Keratinocyte (primary cell): Measurements from ENCODE around the gene CPED1. TPM values are rescaled to one million over a fixed set of nuclear protein-coding genes. Genes with fewer than 3 reads are reported as not detected.

Experiments
- DNase-seq: peaks from one replicate; pipeline ENCODE4 v3.0.0-alpha.2; 2011; ENCODE audit warnings: low read depth, missing footprints, low spot score
- FAIRE-seq: peaks from 2 replicates; lab custom pipeline; 2011; peaks lifted over from hg19 to GRCh38; lab: Jason Lieb, UNC
- H2AFZ ChIP-seq: 2 replicates; pipeline ENCODE4 v1.6.0; 2012; ENCODE audit warnings: low read length, control low read depth, inconsistent platforms; ENCODE audit not compliant: control insufficient read depth
- H3K27ac ChIP-seq: 2 replicates; pipeline ENCODE4 v1.5.1; 2011; ENCODE audit warnings: low read length; ENCODE audit not compliant: control insufficient read depth, insufficient read depth
- H3K27me3 ChIP-seq: 3 replicates; pipeline ENCODE4 v1.6.0; 2011; ENCODE audit warnings: low read length; ENCODE audit not compliant: control insufficient read depth, insufficient read depth; ENCODE audit errors: extremely low read depth
- H3K36me3 ChIP-seq, 2 experiments: 2 replicates in 1 of 2; 3 replicates in 1 of 2; pipeline ENCODE4 v1.5.1; 2011; ENCODE audit warnings: low read length in 2 of 2, mild to moderate bottlenecking in 1 of 2; ENCODE audit not compliant: control insufficient read depth in 2 of 2, insufficient read depth in 2 of 2; ENCODE audit errors: extremely low read depth in 1 of 2
- H3K4me1 ChIP-seq: 3 replicates; pipeline ENCODE4 v1.5.1; 2011; ENCODE audit warnings: low read length; ENCODE audit not compliant: control insufficient read depth, insufficient read depth; ENCODE audit errors: extremely low read depth
- H3K4me2 ChIP-seq: 3 replicates; pipeline ENCODE4 v1.6.0; 2011; ENCODE audit warnings: low read depth, low read length; ENCODE audit not compliant: control insufficient read depth, insufficient read depth; ENCODE audit errors: extremely low read depth
- H3K4me3 ChIP-seq, 3 experiments: fragments of 200-600 bp in 1 of 3; sonication (generic) in 1 of 3; 2 replicates in 2 of 3; 3 replicates in 1 of 3; pipeline ENCODE4 v1.5.1; 2011 to 2016; ENCODE audit warnings: low read length in 3 of 3, mild to moderate bottlenecking in 3 of 3, control low read depth in 2 of 3, inconsistent platforms in 1 of 3, low read depth in 1 of 3, mixed read lengths in 1 of 3, mixed run types in 1 of 3, moderate library complexity in 1 of 3; ENCODE audit not compliant: control insufficient read depth in 2 of 3, insufficient read depth in 2 of 3; ENCODE audit errors: extremely low read depth in 1 of 3
- H3K79me2 ChIP-seq: 2 replicates; pipeline ENCODE4 v1.6.0; 2012; ENCODE audit warnings: low read length; ENCODE audit not compliant: control insufficient read depth, insufficient read depth
- H3K9ac ChIP-seq: 3 replicates; pipeline ENCODE4 v1.6.0; 2011; ENCODE audit warnings: low read length; ENCODE audit not compliant: control insufficient read depth, insufficient read depth; ENCODE audit errors: extremely low read depth
- H3K9me1 ChIP-seq: 3 replicates; pipeline ENCODE4 v1.6.0; 2011; ENCODE audit warnings: low read length; ENCODE audit not compliant: control insufficient read depth, insufficient read depth; ENCODE audit errors: extremely low read depth
- H3K9me3 ChIP-seq: 2 replicates; pipeline ENCODE4 v1.5.1; 2012; ENCODE audit warnings: low read depth, low read length; ENCODE audit not compliant: control insufficient read depth
- H4K20me1 ChIP-seq: 3 replicates; pipeline ENCODE4 v1.6.0; 2011; ENCODE audit warnings: low read length; ENCODE audit not compliant: control insufficient read depth, insufficient read depth; ENCODE audit errors: extremely low read depth
- CTCF ChIP-seq, 3 experiments: IDR thresholded peaks in 1 of 3; conservative IDR thresholded peaks in 1 of 3; optimal IDR thresholded peaks in 1 of 3; 2 replicates in 2 of 3; 3 replicates in 1 of 3; pipeline versions ENCODE3 to v1.5.1; 2011; ENCODE audit warnings: low read length in 3 of 3, mild to moderate bottlenecking in 3 of 3, moderate library complexity in 2 of 3, control low read depth in 1 of 3, inconsistent platforms in 1 of 3; ENCODE audit not compliant: insufficient read depth in 2 of 3; ENCODE audit errors: extremely low read depth in 1 of 3
- EZH2 ChIP-seq: IDR thresholded peaks from one replicate; pipeline ENCODE4 v1.6.1; 2012; ENCODE audit warnings: inconsistent platforms, mild to moderate bottlenecking, low read length, moderate library complexity
- dilution Hi-C: fragments of 300-500 bp; cut with MboI; formaldehyde crosslinking; loops from one replicate; pipeline ENCODE4 v1.7.0; 2020; ENCODE audit warnings: low sequenced_read_pairs; ENCODE audit not compliant: extremely low pct_ligation_motif_present
- polyA plus RNA-seq, 5 experiments: library from polyadenylated mRNA; depleted of rRNA in 3 of 5; stranded (reverse) in 3 of 5; stranded (forward) in 1 of 5; unstranded in 1 of 5; fragments of >200 nt; gene quantifications; 1 replicate in 1 of 5; 2 replicates in 3 of 5; 3 replicates in 1 of 5; pipeline versions ENCODE4 v1.2.1 to v1.2.3, GENCODE V29; 2011 to 2012; ENCODE audit warnings: missing spikeins in 2 of 5, low read depth in 1 of 5, low replicate concordance in 1 of 5

The CPED1 gene
- polyA plus RNA-seq, 1 donor (not counting 4 experiments of a cell fraction or from before 2014, with no cell fraction given), result 0.62 TPM

- no peak overlapping the region for H3K4me3 ChIP-seq
- H3K9me3 ChIP-seq, result no peaks in the 10 kb centered on the region
- dilution Hi-C loops, result no loop called here
- no peaks in the 10 kb centered on the region for H4K20me1 ChIP-seq
- no peak for TF ChIP-seq CTCF (optimal IDR thresholded peaks at IDR 0.05 in 1 of 3, IDR thresholded peaks at IDR 0.05 in 1 of 3, conservative IDR thresholded peaks at IDR 0.05 in 1 of 3; ENCODE audit: extremely low read depth in 1 of 3, insufficient read depth in 2 of 3, low read length in 3 of 3)
- TF ChIP-seq EZH2, result no peak
- no peaks in the 10 kb centered on the region for H3K79me2 ChIP-seq
- H3K9ac ChIP-seq, result no peak overlapping the region
- H3K4me1 ChIP-seq, result no peaks in the 10 kb centered on the region
- no peak overlapping the region for H2AFZ ChIP-seq
- H3K4me2 ChIP-seq, result no peak overlapping the region
- no peak for FAIRE-seq
- H3K36me3 ChIP-seq, result no peaks in the 10 kb centered on the region
- no peak for DNase-seq
- H3K27me3 ChIP-seq, result no peaks in the 10 kb centered on the region
- H3K9me1 ChIP-seq, result no peaks in the 10 kb centered on the region
- H3K27ac ChIP-seq, result no peak overlapping the region
Measured at GRCh38 chr7:121015560-121015959, 27.0 kb downstream of the CPED1 start.

GRCh38 chr7:121016966-121017365, 28.5 kb downstream of the CPED1 start:
- dilution Hi-C loops, result no loop called here
- H3K4me3 ChIP-seq, result no peak overlapping the region
- no peaks in the 10 kb centered on the region for H3K9me3 ChIP-seq
- H3K27ac ChIP-seq, result no peak overlapping the region
- no peak overlapping the region for H2AFZ ChIP-seq
- DNase-seq (no peak), FAIRE-seq (no peak)
- H3K79me2 ChIP-seq, result no peaks in the 10 kb centered on the region
- no peak overlapping the region for H3K9ac ChIP-seq
- H4K20me1 ChIP-seq, result no peaks in the 10 kb centered on the region
- no peaks in the 10 kb centered on the region for H3K4me1 ChIP-seq
- H3K36me3 ChIP-seq, result no peaks in the 10 kb centered on the region
- TF ChIP-seq EZH2 (no peak), CTCF (optimal IDR thresholded peaks at IDR 0.05 in 1 of 3, IDR thresholded peaks at IDR 0.05 in 1 of 3, conservative IDR thresholded peaks at IDR 0.05 in 1 of 3; ENCODE audit: extremely low read depth in 1 of 3, insufficient read depth in 2 of 3, low read length in 3 of 3) (no peak)
- H3K4me2 ChIP-seq, result no peak overlapping the region
- H3K9me1 ChIP-seq, result no peaks in the 10 kb centered on the region
- H3K27me3 ChIP-seq, result no peaks in the 10 kb centered on the region
